NCI-H526 treated with DMSO at 0.1 percent for 48 hours (cell line): ENCODE data around the gene FRYL.
"Not testable (repeated sequence)": the region's sequence is repeated elsewhere in the genome, so short reads cannot be mapped to it uniquely, and the experiment has no call there.

Source experiments
- DNase-seq: peaks from one replicate; lab custom pipeline; 2025; lab: John Stamatoyannopoulos, UW

The FRYL gene

GRCh38 chr4:48490012-48490679, 289.9 kb downstream of the FRYL start, which contains the start of gene ZAR1:
Gene ZAR1 (plus strand): TSS chr4:48490252. CDS start chr4:48490292, 40 bp downstream.
- no peak for DNase-seq

- no peak for DNase-seq
Observed at GRCh38 chr4:48489683-48490011, 290.4 kb downstream of the FRYL start.

GRCh38 chr4:48484494-48485168, 295.4 kb downstream of the FRYL start:
- no peak for DNase-seq

GRCh38 chr4:48483777-48484493, 296.1 kb downstream of the FRYL start:
- no peak for DNase-seq

GRCh38 chr4:48483006-48483776, 296.9 kb downstream of the FRYL start, which contains the start of gene SLC10A4:
Gene SLC10A4 (plus strand): TSS chr4:48483343. CDS start chr4:48483562, 219 bp downstream.
- peak; percentile 20 for DNase-seq

GRCh38 chr4:48481581-48481980, 298.5 kb downstream of the FRYL start:
- no peak for DNase-seq

GRCh38 chr4:48478273-48478672, 301.8 kb downstream of the FRYL start:
- DNase-seq: no peak

GRCh38 chr4:48475770-48476169, 304.3 kb downstream of the FRYL start:
- DNase-seq: no peak

- DNase-seq: no peak
Observed at GRCh38 chr4:48472794-48473193, 307.3 kb downstream of the FRYL start.

- DNase-seq: no peak
Observed at GRCh38 chr4:48470570-48470969, 309.5 kb downstream of the FRYL start.

- no peak for DNase-seq
Observed at GRCh38 chr4:48470137-48470536, 309.9 kb downstream of the FRYL start.

GRCh38 chr4:48467891-48468290, 312.2 kb downstream of the FRYL start:
- DNase-seq: no peak

GRCh38 chr4:48467442-48467841, 312.6 kb downstream of the FRYL start:
- no peak for DNase-seq

- DNase-seq: no peak
Observed at GRCh38 chr4:48462363-48462762, 317.7 kb downstream of the FRYL start.

- no peak for DNase-seq
Observed at GRCh38 chr4:48461000-48461399, 319.1 kb downstream of the FRYL start.

- no peak for DNase-seq
Observed at GRCh38 chr4:48454591-48454990, 325.5 kb downstream of the FRYL start.

- not testable (repeated sequence) for DNase-seq
Observed at GRCh38 chr4:48451656-48452055, 328.4 kb downstream of the FRYL start.

- DNase-seq: no peak
Observed at GRCh38 chr4:48450740-48451139, 329.3 kb downstream of the FRYL start.

- DNase-seq: no peak
Observed at GRCh38 chr4:48449151-48449550, 330.9 kb downstream of the FRYL start.
